HG03196 (cell line): Measurements from ENCODE around the gene OR5J2.
"Not testable (repeated sequence)": the region's sequence is repeated elsewhere in the genome, so short reads cannot be mapped to it uniquely, and the experiment has no call there.

Experiments used
- ATAC-seq: cut with Tn5 transposase; IDR thresholded peaks from one replicate; pipeline ENCODE4 v1.9.1; 2021; ENCODE audit not compliant: unreplicated experiment

The OR5J2 gene

GRCh38 chr11:56176318-56176717 lies at the start of gene OR5J2:
Gene OR5J2 (plus strand): TSS chr11:56176618. CDS start chr11:56176618, 0 bp downstream.
- no peak for ATAC-seq

DNA sequence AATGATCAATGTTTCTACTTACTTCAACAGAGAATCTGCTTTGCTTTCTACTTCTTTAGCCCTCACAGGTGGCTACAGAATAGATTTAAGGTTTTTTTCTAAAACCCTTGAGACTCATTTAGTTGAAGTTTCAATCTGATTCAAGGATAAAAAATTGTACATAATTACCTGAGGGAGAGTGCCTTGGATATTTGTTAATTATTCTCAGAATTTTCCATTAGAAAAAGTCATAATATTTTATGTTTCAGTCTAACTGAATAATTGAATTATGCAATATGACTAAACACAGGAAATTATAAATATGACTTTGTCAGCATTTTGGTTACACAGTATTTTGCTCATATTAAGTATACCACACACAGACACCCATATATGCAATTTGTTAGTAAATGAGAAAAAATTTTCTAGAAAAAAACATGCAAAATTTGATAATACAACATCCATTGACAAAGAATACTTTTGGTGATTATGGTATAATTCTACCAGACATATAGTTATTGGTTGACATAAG lies 36.2 kb upstream of the OR5J2 start, which contains the start of gene OR8J3:
Gene OR8J3, minus strand, starts transcription at position 51 of the 511 bp plus-strand sequence. CDS start 2,483 bp downstream, outside the sequence.
- no peak for ATAC-seq

DNA sequence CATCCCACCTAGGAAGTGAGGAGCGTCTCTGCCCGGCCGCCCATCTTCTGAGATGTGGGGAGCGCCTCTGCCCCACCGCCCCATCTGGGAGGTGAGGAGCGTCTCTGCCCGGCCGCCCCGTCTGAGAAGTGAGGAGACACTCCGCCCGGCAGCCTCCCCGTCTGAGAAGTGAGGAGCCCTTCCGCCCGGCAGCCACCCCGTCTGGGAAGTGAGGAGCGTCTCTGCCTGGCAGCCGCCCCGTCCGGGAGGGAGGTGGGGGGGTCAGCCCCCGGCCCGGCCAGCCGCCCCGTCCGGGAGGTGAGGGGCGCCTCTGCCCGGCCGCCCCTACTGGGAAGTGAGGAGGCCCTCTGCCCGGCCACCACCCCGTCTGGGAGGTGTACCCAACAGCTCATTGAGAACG lies 32.7 kb upstream of the OR5J2 start:
- not testable (repeated sequence) for ATAC-seq

- ATAC-seq, result no peak
Measured at GRCh38 chr11:56151376-56151775, 25.0 kb upstream of the OR5J2 start.

GRCh38 chr11:56152333-56152732 lies 24.1 kb upstream of the OR5J2 start:
- ATAC-seq, result no peak

- no peak for ATAC-seq
Measured at GRCh38 chr11:56160217-56160616, 16.2 kb upstream of the OR5J2 start, which contains the start of gene OR8K5. Gene OR8K5 (minus strand): TSS chr11:56160317. CDS start chr11:56160317, 0 bp downstream.

DNA sequence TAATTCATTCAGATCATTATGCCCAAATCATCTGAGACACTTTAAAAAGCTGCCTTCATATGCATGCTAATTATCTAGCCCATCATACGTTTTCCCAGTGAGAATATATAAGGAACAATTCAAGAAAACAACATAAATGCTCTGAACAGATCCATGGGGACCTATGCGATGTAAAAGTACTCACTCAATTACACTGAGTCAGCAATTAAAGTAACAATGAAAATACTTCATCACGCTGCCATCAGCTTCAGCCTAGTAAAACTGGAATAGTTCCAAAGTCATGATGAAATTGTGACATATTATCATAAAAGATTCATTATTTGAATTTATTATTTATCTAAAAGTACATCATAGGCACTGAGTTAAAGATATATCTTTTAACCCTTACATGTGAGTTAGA lies 12.6 kb upstream of the OR5J2 start:
- ATAC-seq, result no peak

DNA sequence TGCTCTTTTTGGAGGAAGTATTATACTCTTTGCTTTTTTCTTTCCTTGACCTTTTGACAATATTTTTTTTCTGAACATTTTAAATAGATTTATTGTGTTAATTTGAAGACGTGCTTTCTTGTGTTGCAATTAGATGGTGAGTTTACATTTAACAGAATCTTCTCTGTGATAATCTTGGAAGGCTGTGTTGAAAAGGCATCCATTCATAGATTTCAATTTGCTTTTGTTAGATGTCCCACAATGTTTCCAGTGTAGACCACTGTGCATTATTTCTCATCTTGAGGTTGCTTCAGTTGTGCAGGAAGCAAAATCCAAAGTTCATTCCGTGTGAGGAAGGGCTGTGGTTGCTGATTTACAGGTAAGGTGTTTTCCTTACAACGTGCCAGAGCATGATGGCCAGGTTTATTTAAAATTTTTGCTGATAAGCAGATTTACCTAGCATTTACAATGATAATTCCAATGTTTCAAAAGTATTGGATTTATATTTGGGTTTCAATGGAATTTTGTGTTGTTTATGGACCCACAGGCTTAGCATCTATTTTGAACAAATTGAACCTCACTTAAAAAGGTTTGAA lies 4.1 kb upstream of the OR5J2 start:
- ATAC-seq, result no peak

GRCh38 chr11:56183459-56183858 lies 7.0 kb downstream of the OR5J2 start:
- ATAC-seq, result no peak

DNA sequence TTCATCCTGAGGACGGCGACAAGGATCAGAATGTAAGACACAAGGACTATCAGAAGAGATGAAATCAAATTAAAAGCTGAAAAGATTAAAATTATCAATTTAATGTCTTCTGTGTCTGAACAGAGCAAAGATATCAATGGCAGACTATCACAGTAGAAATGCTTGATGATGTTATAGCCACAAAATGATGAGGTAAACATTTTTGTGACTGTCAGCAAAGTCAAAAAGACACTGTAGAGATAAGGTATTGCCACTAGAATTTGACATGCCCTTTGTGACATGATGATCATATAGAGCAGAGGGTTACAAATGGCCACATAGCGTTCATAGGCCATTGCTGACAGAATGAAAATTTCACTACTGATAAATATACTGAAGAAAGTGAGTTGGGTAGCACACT lies 12.2 kb downstream of the OR5J2 start:
- ATAC-seq, result no peak

GRCh38 chr11:56196705-56197104 lies 20.3 kb downstream of the OR5J2 start:
- no peak for ATAC-seq

DNA sequence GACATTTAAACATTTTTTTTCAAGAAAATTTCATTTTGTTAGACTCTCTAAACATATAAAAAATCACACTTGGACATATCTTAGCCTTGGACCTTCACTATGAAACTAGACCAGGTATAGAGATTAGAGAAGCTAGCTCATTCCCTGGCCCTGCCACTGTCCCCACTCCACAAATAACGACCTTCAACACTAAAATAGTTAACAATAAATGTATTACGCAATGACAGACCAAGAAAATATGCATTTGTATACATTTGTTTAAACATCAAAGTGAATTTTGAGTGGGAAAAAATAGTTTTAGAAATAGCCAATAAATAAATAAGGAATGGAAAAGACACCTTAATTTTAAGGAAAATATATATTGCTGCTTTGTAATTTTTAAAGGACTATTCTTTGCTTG lies 20.9 kb downstream of the OR5J2 start:
- ATAC-seq, result no peak

DNA sequence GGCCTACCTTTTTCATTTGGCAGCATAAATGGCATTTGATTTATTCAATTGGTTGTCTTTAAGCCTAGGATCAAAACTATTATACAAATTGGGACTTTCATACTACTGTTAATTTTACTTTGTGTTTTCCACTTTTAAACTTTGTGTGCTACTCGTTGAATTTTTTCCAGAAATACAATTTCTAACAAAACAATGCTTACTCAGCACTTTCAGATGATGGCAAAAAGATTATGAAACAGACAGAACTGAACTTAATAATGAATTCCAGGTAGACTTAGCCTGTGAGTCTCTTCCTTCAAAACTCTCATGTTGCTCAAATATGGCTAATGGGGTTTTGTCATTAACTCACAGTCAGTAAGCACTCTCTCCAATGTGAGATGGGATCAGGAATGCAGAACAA lies 31.4 kb downstream of the OR5J2 start:
- no peak for ATAC-seq

GRCh38 chr11:56214537-56214936 lies 38.1 kb downstream of the OR5J2 start:
- ATAC-seq, result no peak

DNA sequence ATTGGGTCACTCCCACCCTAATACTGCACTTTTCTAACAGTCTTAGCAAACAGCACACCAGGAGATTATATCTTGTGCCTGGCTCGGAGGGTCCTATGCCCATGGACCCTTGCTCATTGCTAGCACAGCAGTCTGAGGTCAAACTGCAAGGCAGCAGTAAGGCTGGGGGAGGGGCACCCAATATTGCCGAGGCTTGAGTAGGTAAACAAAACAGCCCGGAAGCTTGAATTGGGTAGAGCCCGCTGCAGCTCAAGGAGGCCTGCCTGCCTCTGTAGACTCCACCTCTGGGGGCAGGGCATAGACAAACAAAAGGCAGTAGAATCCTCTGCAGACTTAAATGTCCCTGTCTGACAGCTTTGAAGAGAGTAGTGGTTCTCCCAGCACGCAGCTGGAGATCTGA lies 43.3 kb downstream of the OR5J2 start:
- not testable (repeated sequence) for ATAC-seq
